GM13977 (cell line): ENCODE results near the gene EN2.

Experiments
- DNase-seq: peaks from one replicate; pipeline ENCODE4 v3.0.0; 2012; ENCODE audit warnings: low spot score
- in situ Hi-C: fragments of 300-500 bp; cut with MboI; formaldehyde crosslinking; loops from one replicate; pipeline ENCODE4 v1.12.0; 2022; ENCODE audit warnings: low sequenced_read_pairs, low pct_unique_long_range_greater_than_20kb, mixed read lengths, inconsistent platforms; ENCODE audit not compliant: unreplicated experiment
- TF ChIP-seq, protein P1 (sequence below): IDR thresholded peaks from 2 replicates; pipeline ENCODE4 v1.5.1; 2012; ENCODE audit warnings: mild to moderate bottlenecking, control low read depth; ENCODE audit not compliant: insufficient read depth; ENCODE audit errors: extremely low read depth, missing control alignments

The EN2 gene

GRCh38 chr7:155412416-155413253, 45.3 kb upstream of the EN2 start:
- peak; percentile 89 for DNase-seq
- TF ChIP-seq, protein P1, sequence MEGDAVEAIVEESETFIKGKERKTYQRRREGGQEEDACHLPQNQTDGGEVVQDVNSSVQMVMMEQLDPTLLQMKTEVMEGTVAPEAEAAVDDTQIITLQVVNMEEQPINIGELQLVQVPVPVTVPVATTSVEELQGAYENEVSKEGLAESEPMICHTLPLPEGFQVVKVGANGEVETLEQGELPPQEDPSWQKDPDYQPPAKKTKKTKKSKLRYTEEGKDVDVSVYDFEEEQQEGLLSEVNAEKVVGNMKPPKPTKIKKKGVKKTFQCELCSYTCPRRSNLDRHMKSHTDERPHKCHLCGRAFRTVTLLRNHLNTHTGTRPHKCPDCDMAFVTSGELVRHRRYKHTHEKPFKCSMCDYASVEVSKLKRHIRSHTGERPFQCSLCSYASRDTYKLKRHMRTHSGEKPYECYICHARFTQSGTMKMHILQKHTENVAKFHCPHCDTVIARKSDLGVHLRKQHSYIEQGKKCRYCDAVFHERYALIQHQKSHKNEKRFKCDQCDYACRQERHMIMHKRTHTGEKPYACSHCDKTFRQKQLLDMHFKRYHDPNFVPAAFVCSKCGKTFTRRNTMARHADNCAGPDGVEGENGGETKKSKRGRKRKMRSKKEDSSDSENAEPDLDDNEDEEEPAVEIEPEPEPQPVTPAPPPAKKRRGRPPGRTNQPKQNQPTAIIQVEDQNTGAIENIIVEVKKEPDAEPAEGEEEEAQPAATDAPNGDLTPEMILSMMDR = peak; percentile 85
- in situ Hi-C loops = no loop called here

DNA sequence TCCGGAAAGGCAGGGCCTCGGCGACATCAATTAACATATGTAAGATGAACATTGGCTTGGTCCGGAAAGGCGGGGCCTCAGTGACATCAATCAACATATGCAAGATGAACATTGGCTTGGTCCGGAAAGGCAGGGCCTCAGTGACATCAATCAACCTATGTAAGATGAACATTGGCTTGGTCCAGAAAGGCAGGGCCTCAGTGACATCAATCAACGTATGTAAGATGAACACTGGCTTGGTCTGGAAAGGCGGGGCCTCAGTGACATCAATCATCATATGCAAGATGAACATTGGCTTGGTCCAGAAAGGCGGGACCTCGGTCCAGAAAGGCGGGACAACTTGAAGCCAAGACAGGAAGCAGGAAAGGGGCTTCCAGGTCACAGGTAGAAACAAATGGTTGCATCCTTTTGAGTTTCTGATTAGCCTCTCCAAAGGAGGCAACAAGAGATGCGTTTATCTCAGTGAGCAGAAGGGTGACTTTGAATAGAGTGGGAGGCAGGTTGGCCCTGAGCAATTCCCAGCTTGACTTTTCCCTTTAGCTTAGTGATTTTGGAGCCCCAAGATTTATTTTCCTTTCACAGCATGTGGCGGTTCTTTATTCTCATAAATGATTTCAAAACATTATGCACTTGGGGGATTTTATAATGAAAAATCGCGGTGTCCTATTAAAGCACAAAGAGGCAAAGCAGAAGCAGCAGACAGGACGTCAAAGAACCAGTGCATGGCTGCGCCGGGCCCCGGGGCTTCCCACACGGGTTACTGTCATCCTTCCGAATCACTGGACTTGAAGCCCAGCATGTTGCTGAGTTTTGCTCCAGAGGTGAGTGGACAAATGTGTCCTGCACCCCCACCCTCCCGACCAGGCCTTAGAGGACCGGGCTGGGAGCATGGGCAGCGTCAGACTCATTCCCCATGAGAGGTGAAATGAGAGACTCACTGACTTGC, 43.1 kb upstream of the EN2 start:
- DNase-seq = no peak
- in situ Hi-C loops = no loop called here
- TF ChIP-seq, protein P1 = no peak

- DNase-seq = no peak
- in situ Hi-C loops = no loop called here
Observed at GRCh38 chr7:155416646-155417380, 41.1 kb upstream of the EN2 start.

DNA sequence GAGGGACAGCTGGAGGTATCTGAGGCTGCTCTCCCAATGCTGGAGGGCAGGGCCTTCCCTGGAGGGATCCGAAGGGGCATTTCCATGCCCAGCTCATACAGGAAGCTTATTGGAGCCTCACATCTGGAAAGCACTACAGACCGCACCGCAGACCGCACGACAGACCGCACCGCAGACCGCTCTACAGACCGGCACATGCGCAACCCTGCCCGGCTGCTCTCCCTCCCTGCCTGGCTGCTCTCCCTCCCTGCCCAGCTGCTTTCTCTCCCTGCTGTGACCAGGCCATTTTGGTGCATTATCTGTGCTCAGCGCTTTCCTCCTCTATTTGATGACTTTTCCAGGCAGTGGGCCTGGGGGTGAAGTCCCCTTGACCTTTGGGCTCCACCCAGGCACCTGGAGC, 39.6 kb upstream of the EN2 start:
- TF ChIP-seq, protein P1 = no peak
- in situ Hi-C loops = no loop called here
- DNase-seq = no peak

More at GRCh38 chr7:155416646-155417380, 41.1 kb upstream of the EN2 start:
- TF ChIP-seq, protein P1 = no peak

GRCh38 chr7:155418941-155419755, 38.8 kb upstream of the EN2 start:
- in situ Hi-C loops = no loop called here
- TF ChIP-seq, protein P1 = no peak
- no peak for DNase-seq

- DNase-seq = no peak
- in situ Hi-C loops = no loop called here
- TF ChIP-seq, protein P1 = no peak
Observed at GRCh38 chr7:155420116-155420515, 37.8 kb upstream of the EN2 start.
